Body of pancreas (tissue), 4 donors: ENCODE results near the gene MCM10.

Source experiments
- POLR2A ChIP-seq, 3 donors: fragments of 450-650 bp; IDR thresholded peaks; one replicate each; pipeline ENCODE4 v1.6.1; 2016; ENCODE audit warnings: antibody characterized with exemption in 3 of 3, mild to moderate bottlenecking in 2 of 3
- TF ChIP-seq, protein P1 (sequence below), 7 experiments: fragments of 450-650 bp in 4 of 7; fragments of 200-600 bp in 3 of 7; sonication (generic) in 3 of 7; IDR thresholded peaks; one replicate each; pipeline ENCODE4 v1.5.1; 2016 to 2019; ENCODE audit warnings: antibody characterized with exemption in 7 of 7

- TF ChIP-seq POLR2A (IDR thresholded peaks at IDR 0.05) = no peak
- TF ChIP-seq, protein P1, sequence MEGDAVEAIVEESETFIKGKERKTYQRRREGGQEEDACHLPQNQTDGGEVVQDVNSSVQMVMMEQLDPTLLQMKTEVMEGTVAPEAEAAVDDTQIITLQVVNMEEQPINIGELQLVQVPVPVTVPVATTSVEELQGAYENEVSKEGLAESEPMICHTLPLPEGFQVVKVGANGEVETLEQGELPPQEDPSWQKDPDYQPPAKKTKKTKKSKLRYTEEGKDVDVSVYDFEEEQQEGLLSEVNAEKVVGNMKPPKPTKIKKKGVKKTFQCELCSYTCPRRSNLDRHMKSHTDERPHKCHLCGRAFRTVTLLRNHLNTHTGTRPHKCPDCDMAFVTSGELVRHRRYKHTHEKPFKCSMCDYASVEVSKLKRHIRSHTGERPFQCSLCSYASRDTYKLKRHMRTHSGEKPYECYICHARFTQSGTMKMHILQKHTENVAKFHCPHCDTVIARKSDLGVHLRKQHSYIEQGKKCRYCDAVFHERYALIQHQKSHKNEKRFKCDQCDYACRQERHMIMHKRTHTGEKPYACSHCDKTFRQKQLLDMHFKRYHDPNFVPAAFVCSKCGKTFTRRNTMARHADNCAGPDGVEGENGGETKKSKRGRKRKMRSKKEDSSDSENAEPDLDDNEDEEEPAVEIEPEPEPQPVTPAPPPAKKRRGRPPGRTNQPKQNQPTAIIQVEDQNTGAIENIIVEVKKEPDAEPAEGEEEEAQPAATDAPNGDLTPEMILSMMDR (IDR thresholded peaks at IDR 0.05) = no peak
Measured at GRCh38 chr10:13184276-13184675, 22.9 kb downstream of the MCM10 start.
